ENCODE data around the gene VAMP1.
A peak's percentile ranks its signal among the peaks of the same experiment; 100 is the strongest.
"Not testable (repeated sequence)": the region's sequence is repeated elsewhere in the genome, so short reads cannot be mapped to it uniquely, and the experiment has no call there.

Gene VAMP1

GRCh38 chr12:6470375-6471163, at the start of gene VAMP1:
Gene VAMP1, minus strand, starts transcription at chr12:6470677. Its CDS starts 146 bp downstream, at chr12:6470531.
- peak; percentile 95 to 98 (median 98) for DNase-seq

- no peak for DNase-seq
These were observed 49.7 kb upstream of the VAMP1 start for GRCh38 chr12:6520186-6520585.

GRCh38 chr12:6508087-6508486, 37.6 kb upstream of the VAMP1 start:
- no peak for DNase-seq

GRCh38 chr12:6507102-6507998, 36.9 kb upstream of the VAMP1 start:
- DNase-seq = no peak

- no peak for DNase-seq
These were observed 30.0 kb upstream of the VAMP1 start for GRCh38 chr12:6500466-6500865.

GRCh38 chr12:6497291-6497690, 26.8 kb upstream of the VAMP1 start:
- not testable (repeated sequence) for DNase-seq

- DNase-seq = no peak
These were observed 24.5 kb upstream of the VAMP1 start for GRCh38 chr12:6494968-6495367.

GRCh38 chr12:6494258-6494743, 23.8 kb upstream of the VAMP1 start:
- no peak for DNase-seq

GRCh38 chr12:6493497-6494257, 23.2 kb upstream of the VAMP1 start, which contains the start of gene NCAPD2:
Gene NCAPD2, plus strand, starts transcription at chr12:6494102. Its CDS starts 997 bp downstream, at chr12:6495099.
- peak; percentile 97 to 98 (median 98) for DNase-seq

- DNase-seq = peak; percentile 97 to 98 (median 97)
These were observed 22.5 kb upstream of the VAMP1 start, which contains the start of gene MRPL51 for GRCh38 chr12:6492838-6493496. Gene MRPL51, minus strand, starts transcription at chr12:6493262. Its CDS starts 126 bp downstream, at chr12:6493136.

GRCh38 chr12:6490673-6491072, 20.2 kb upstream of the VAMP1 start:
- not testable (repeated sequence) for DNase-seq

GRCh38 chr12:6489449-6489848, 19.0 kb upstream of the VAMP1 start:
- DNase-seq = no peak

GRCh38 chr12:6488240-6488639, 17.8 kb upstream of the VAMP1 start:
- no peak for DNase-seq

- no peak for DNase-seq
These were observed 7.9 kb upstream of the VAMP1 start for GRCh38 chr12:6478416-6478815.

- not testable (repeated sequence) for DNase-seq
These were observed 7.3 kb upstream of the VAMP1 start for GRCh38 chr12:6477601-6478377.

- peak; percentile 26 to 30 (median 29) for DNase-seq
These were observed 6.0 kb upstream of the VAMP1 start for GRCh38 chr12:6476489-6476888.

GRCh38 chr12:6475233-6475975, 4.9 kb upstream of the VAMP1 start:
- not testable (repeated sequence) for DNase-seq

- DNase-seq = no peak
These were observed 2.0 kb upstream of the VAMP1 start for GRCh38 chr12:6472491-6472890.

GRCh38 chr12:6471989-6472360, 1.5 kb upstream of the VAMP1 start:
- DNase-seq = peak; percentile 45 to 75 (median 68)

- DNase-seq = no peak
These were observed 685 bp downstream of the VAMP1 start for GRCh38 chr12:6469609-6470374.

Data from suppressor macrophage treated with lipopolysaccharide for 1 hour (primary cell).